GM19099 (cell line): ENCODE results near the gene KCNMA1.

Source experiments
- POLR2A ChIP-seq: IDR thresholded peaks from 3 replicates; pipeline ENCODE4 v1.6.1; 2011; ENCODE audit warnings: low read depth; ENCODE audit not compliant: insufficient read length; ENCODE audit errors: extremely low read depth

The KCNMA1 gene

GRCh38 chr10:77387247-77387646, 250.4 kb downstream of the KCNMA1 start:
- TF ChIP-seq POLR2A: no peak

- no peak for TF ChIP-seq POLR2A
Measured at GRCh38 chr10:77386838-77387237, 250.8 kb downstream of the KCNMA1 start.

- TF ChIP-seq POLR2A: no peak
Measured at GRCh38 chr10:77386365-77386764, 251.2 kb downstream of the KCNMA1 start.

GRCh38 chr10:77385315-77385714, 252.3 kb downstream of the KCNMA1 start:
- no peak for TF ChIP-seq POLR2A

GRCh38 chr10:77383861-77384553, 253.6 kb downstream of the KCNMA1 start:
- TF ChIP-seq POLR2A: no peak

GRCh38 chr10:77381750-77382149, 255.9 kb downstream of the KCNMA1 start:
- TF ChIP-seq POLR2A: no peak

GRCh38 chr10:77380723-77381122, 256.9 kb downstream of the KCNMA1 start:
- TF ChIP-seq POLR2A: no peak

- no peak for TF ChIP-seq POLR2A
Measured at GRCh38 chr10:77380191-77380590, 257.4 kb downstream of the KCNMA1 start.

GRCh38 chr10:77378366-77379349, 258.9 kb downstream of the KCNMA1 start:
- TF ChIP-seq POLR2A: no peak

GRCh38 chr10:77377678-77378352, 259.8 kb downstream of the KCNMA1 start:
- no peak for TF ChIP-seq POLR2A

- no peak for TF ChIP-seq POLR2A
Measured at GRCh38 chr10:77377034-77377433, 260.6 kb downstream of the KCNMA1 start.

- TF ChIP-seq POLR2A: no peak
Measured at GRCh38 chr10:77374189-77374656, 263.4 kb downstream of the KCNMA1 start.

- TF ChIP-seq POLR2A: no peak
Measured at GRCh38 chr10:77371848-77372799, 265.5 kb downstream of the KCNMA1 start.

GRCh38 chr10:77371421-77371820, 266.2 kb downstream of the KCNMA1 start:
- no peak for TF ChIP-seq POLR2A

GRCh38 chr10:77368006-77368405, 269.6 kb downstream of the KCNMA1 start:
- TF ChIP-seq POLR2A: no peak

GRCh38 chr10:77363210-77363609, 274.4 kb downstream of the KCNMA1 start:
- TF ChIP-seq POLR2A: no peak
